HG02852 (cell line): ENCODE data around the gene PLEKHO1.

Source experiments
- ATAC-seq: cut with Tn5 transposase; IDR thresholded peaks from one replicate; pipeline ENCODE4 v1.9.1; 2021; ENCODE audit warnings: mild to moderate bottlenecking, moderate library complexity; ENCODE audit not compliant: unreplicated experiment

PLEKHO1 gene

DNA sequence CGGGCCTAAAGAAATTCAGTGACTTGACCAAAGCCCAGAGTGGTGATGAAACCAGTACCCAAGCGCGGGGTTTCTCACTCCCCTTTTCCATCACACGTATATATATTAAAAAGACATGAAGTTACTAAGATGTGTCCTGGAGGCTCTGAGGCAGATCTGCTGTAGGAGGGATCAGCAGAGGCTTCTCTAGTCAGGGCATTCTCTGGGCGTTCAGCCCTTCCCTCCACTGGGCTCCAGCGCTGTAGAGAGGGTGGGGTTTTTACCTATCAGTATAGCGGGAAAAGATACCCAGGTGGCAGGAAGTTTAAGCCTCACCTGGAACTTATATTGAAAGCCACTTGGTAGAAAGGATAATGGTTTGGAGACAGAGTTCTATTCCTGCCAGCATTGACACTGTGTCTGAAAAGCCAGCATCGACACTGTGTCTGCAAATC is 862 bp upstream of the PLEKHO1 start:
- ATAC-seq: no peak

DNA sequence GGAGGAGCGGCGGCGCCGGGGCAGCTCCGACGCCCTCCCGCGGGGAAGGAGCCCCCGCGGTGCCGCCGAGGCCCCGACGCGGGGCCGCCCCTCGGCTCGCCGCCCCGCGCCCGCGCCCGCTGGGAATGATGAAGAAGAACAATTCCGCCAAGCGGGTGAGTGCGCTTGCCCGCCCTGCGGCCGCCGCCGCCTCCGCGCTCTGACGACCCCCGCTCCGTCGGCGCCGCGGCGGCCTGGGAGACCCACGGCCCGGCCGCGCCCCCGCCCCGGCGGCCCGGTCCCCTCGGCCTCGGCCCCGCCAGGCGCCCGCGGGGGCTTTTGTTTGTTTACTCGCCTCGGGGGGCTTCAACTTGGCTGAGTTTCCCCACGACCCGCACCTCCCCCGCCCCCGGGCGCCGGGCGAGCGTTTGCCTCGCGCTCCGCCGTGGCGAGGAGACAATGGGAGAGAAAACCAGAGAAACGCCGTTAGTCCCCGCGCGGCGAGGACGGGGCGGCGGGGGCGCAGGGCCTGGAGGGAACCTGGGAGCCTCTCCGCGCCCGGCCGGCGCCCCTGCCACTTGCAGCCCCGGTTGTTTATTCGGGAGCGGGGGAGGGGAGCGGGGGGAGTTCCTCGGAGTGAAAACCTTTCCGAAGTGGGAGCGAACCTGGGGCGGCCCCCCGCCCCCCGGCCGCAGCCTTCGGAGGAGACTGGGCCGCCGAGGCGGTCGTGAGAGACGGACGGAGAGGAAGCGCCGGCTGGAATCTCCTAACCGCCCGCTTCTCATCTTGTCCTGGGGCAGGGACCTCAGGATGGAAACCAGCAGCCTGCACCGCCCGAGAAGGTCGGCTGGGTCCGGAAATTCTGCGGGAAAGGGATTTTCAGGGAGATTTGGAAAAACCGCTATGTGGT is 661 bp downstream of the PLEKHO1 start:
- ATAC-seq: no peak

DNA sequence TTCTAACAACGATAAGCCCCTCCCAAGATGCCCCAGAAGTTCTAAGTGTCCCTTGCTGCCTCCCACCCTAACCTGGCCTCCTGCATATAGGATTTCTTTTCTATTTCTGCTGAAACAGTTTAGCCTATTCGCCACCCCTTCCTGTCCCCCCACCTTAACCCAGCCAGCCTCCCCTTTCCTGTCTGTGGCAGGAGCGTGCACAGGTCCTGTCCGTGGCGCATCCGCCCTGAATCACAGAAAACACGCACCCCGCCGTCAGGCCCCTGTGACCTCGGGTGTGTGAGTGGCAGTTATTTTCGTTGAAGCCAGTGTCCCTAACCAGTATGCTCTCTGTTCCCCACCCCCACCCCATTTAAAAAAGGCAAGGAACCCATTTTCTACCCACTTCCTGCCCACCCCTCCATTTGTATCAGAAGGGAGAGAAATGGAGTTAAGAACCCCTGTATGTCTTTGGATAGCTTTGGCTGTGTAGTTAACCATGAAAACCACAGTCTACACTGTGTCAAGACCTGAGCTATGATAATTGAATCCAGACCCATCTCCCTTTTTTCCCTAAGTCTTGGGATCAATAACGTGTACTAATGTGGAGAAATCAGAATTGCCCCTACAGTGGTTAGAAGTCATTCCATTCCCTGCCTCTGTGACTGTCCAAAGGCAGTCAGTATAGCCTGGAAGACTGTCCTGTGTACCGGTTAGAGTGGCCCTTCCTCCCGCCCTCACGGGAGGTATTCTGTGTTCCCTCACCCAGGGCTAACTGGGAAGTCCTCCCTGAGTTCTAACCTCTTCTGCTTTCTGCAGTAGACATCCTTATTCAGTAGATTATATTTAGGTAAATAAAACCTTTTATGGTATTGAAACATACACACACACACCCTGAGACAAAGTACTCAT is 1.8 kb downstream of the PLEKHO1 start:
- ATAC-seq: no peak

DNA sequence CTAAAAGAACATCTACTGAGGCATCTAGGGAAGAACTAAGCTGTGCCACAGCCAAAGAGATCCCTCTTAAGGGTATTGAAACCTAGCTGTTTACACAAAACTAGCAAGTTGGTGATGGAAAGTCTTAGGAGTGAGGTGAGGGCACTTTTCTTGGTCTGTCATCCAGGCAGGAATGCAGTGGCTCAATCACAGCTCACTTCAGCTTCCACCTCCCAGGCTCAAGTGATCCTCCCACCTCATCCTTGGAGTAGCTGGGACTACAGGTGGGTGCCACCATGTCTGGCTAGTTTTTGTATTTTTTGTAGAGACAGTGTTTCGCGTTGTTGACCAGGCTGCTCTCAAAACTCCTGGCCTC is 2.4 kb downstream of the PLEKHO1 start:
- ATAC-seq: no peak

DNA sequence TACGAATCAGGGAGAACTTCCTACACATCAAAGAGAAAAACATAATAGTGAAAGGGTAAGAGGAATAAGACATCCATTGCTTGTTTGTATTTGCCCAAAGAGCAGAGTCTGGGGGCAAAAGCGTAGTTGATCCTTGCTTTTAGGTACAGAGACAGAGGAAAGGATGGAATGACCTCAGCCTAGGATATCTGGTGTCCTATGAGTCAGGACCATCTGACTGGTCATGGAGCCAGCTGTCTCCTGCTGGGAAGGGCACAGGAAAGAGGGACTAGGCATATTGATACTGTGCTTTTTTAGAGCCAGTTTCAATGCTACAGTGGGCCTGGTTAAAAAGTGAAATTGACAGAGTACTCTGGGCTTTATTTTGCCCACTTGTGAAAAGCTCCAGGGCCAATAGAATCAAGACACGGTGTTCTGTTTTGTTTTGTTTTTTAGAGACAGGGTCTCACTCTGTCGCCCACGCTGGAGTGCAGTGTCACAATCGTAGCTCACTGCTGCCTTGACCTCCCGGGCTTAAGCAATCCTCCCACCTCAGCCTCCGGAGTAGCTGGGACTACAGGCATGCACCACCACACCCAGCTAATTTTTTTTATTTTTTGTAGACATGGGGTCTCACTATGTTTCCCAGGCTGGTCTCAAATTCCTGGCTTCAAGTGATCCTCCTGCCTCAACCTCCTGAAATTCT is 3.2 kb downstream of the PLEKHO1 start:
- no peak for ATAC-seq

DNA sequence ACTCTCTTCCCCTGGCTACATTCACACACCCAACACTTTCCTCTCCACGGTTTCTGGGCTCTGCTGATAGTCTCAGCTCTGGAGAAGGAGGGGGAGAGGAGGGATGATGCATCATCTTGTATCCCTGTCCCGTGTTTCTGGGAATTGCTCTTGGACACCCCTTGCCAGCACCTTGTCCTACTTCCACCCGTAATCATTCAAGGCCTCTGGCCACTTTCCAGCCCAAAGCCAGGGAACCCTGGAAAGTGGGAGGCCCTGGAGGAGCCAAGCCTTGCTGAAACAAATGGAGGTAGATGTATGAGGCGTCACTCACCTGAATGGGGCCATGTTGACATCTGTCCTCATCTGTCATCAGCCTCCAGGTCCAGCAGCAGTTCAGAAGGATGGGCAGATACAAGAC is 4.4 kb downstream of the PLEKHO1 start:
- no peak for ATAC-seq

DNA sequence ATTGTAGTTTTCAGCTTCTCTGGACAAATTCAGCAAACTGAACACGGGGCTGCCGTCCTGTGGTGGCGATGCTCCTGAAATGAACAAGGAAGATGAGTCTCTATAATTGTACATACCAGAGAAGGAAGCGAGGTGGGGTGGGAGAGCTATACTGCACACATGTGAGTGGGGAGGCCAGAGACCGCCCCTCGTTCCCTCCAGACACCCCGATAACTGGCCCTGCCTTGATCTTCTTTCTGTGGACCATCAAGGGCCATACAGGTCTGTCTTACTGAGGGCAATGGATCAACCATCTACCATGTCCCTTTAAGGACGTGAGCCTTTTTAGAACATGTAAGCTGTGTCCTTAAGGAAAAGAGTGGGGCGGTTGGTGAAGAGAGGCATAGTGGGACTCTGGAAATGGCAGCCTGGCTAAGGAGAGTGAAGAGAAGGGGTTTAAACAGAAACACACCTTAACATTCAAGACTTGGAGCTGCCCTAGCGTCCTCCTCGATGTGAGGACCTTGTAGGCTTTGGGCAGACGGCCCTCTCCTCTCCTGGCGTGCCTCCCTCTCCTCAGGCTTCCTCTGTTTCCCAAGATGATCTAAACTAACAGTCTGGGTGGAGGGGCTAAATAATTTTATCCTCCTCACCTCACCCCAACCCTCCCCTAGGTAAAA is 5.8 kb downstream of the PLEKHO1 start:
- ATAC-seq: no peak

DNA sequence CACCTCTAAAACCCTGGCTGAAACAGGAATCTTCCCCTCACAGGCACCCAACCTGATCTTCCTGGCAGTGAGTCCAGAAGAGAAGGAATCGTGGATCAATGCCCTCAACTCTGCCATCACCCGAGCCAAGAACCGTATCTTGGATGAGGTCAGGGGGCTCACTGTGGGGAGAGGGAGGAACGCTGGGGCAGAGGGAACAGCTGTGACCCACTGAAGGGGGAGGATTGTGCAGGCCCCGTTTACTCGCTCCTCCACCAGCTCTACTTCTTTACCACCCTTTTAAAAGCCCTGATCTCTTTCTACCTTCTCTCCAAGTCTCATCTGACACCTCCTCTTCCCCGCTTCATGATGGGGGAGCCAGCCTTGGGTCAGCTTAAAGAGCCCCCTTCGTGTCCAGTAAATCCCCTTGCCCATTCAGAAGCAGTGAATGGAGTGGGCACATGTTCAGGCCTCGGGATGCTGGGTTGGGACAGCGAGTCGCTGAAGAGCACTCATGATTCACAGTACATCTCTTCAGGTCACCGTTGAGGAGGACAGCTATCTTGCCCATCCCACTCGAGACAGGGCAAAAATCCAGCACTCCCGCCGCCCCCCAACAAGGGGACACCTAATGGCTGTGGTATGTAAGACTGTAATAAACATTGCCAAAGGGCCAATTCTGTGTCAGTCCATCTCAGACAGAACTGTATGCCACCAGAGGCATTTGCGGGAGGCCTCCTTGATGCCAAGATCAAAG is 7.3 kb downstream of the PLEKHO1 start:
- no peak for ATAC-seq

DNA sequence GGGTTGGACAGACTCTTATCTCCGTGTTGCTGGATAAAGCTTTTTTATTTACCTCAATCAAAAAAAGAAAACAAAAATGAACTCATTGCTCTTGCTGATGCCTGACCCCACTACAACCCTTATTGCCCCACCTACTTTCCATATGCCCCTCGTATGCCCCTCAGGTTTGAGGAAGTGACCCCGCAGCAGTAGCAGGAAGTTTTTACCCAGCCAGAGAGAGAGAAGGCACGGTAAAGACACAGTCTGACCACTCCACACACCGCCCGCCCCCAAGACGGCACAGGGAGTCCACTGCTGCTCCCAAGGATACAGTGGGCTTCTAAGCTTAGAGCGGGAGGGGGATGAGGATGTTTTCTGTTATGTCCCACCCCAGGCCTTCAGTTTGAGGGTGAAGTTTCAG is 9.8 kb downstream of the PLEKHO1 start:
- no peak for ATAC-seq

DNA sequence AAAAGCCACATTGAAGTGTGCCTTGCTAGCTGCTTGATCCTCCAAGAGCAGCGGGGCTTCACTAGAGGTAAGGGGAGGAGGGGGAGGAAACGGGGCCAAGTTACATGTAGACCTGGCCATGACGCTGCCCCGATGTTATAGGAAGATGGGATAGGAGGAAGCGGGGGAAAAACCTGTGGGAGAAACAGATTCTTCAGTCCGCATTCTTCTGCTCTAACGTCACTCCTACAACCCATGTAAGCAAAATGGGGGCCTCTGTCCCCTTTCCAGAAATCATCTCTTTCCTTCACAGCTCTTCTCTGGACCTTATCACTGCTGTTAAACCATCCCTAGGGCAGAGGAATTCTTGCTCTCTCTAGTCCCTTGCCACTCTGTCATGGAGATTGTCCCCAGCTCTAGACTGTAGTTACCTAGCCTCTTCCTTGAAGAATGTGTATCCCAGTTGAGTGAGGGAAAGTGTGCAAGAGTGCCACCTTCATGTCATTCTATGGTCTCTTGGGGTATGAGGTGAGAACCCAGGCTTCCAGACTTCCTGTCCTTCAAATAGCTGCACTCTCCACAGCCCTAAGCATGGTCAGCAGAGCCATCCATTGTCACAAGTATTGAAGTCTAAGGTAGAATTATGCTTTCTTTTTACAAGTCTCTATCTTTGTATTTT is 11.4 kb downstream of the PLEKHO1 start:
- no peak for ATAC-seq

DNA sequence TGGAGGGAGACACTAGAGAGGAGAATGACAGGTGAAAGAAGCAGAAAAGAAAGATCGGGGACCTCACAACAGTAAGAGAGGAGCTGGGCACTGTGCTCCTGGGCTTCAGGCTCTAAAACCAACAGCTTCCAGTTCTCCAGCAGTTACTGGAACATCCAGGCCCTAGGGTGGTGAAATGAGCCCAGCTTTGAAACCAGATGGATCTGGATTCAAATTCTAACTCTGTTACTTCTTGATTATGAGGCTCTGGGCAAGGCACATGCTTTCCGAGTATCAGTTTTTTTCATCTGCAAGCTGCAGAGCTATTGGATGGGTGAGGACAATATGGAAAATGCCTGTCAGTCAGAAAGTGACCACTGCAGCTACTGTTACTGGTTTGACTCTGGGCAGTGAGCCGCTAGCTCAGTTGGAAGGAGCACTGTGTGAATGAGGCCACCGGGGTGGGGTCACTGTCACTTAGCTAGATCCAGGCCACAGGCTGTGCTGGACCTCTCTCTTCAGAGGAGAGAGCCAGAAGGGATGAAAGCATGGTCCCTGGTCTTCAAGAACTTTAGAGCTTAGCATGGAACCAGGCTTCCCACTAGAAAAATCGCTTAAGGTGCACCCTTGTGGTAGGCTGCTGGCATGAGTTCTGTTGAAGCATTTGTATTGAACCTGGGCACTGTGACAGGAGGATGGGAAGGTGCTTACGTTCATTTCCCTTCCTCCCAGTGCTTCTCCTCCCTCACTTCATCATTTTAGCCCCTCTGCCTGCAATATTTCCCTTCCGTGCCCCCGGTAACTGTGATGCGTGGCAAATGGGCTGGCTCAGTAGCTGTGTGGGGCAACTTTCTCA is 12.2 kb downstream of the PLEKHO1 start:
- ATAC-seq: no peak

DNA sequence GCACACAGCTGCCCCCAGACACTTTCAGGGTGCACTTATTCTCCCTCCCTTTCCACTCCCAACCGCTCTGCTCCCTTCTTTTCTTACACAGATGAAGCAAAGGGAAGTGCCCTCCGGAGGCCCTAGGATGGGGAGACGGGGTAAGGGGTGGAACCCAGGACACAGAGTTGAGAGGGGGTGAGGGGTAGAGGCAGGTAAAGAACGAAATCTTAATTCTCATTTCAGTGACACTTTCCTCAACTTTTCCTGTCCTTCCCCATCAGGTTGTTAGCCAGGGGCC is 12.8 kb downstream of the PLEKHO1 start:
- no peak for ATAC-seq

DNA sequence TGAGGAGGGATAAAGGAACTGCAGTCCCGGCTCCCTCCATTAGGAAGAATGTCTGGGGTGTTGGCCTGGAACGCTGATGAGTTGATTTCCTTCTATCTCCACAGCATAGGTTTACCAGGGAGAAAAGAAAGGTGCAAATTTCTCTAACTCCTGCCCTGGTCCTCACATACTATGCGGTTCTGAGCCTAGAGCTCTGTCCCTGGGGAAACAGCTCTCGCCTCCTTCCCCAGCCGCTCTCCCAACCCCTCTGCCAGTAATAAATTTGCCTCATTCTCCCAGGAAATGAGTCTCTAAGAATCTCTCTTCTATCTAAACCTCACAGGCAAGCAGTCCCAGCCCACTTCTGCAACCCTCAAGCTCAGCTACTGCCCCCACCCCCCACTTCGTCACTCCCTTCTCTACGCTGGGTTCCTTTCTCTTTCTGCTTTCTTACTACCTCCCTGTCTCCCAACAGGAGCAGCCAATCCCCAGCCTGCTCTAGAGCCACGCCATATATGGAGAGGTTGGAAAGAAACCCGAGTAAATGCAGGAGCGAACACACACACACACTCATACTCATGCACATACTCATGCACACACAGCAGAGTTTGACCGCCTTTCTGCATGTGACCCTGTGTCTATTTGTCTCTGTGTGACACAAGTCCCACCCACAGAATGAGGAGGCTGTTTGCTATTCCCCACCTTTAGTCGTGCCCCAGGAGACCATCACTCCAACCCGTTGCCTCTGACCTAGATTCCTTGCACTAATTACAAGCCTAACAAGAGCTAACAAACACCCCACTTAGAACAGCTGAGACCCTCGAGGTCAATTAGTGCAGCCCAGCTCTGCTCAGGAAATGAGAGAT is 13.4 kb downstream of the PLEKHO1 start:
- ATAC-seq: peak; percentile 49

DNA sequence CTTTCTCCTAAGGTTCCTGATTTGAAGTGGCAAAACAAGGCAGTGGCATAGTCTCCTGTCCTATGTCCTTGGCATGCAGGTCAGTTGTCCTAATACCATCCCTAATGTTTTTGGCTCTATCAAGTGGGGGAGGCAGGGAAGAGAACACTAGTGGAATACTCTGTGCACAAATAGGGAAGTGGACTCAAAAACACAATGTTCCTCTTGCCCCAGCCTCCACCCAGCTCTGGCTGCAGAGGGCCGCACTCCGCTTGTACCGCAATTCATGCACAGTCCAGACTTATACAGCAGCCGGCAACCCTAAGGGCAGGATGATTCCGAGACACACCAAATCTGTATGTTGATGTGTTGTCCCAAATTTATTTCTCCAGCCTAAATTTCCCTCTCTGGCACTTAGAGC is 14.5 kb downstream of the PLEKHO1 start:
- no peak for ATAC-seq

DNA sequence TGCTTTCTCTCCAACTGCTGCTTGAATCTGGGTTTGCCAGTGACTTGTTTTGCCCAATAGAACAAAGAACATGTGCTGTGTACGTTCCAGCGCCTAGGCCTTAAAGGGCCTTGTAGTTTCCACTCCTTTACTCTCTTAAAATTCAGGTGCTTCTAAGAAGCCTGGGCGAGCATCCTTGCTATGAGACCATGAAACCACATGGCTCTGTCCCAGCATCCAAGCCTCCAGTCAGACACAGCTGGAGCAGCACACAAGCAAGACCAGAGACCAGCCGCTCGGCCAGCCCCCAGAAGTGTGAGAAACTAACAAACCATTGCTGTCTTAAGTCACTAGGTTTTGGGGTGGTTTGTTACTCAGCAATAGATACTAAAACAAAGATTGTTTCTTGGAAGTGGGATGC is 15.1 kb downstream of the PLEKHO1 start:
- no peak for ATAC-seq

DNA sequence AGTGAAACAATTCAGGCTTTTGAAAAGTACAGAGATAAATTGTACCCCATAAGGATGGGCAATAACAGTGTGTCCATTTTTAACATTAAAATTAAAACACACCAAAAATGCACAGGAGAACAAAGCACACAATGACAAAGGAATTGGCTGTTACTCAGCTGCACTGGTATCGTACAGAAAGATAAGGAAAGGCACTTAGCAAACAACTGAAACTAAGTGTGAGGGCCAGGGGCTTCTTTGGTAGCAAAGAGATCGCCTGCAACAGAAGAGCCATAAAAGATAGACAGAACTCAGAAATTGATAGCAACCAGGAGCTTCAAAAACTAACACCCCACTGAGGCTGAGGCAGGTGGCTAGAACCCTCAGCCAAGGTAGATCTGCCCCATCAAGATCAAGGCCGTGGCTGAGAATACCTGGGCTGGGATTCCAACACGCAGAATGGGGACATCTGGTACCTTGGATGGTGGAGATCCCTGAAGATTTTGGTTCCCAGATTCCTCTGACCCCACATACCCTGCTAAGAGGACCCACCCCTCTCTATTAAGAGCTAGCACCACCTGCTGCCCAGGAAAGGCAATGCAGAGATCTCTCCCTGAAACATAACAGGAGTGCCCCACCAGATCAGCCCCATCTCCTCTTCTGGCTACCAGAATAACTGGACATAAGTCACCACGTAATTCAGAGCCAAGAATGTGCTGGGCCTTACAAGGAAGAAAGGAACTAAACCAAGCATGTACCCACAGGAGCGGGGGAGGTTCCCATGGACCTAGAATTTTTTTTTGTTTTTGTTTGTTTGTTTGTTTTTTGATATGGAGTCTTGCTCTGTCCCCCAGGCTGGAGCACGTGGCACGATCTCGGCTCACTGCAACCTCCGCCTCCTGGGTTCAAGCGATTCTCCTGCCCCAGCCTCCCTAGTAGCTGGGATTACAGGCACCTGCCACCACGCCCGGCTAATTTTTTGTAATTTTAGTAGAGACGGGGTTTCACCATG is 16.2 kb downstream of the PLEKHO1 start:
- no peak for ATAC-seq
